ENCODE results near the gene NACA.

NACA gene

GRCh38 chr12:56688129-56688845 lies 36.8 kb downstream of the NACA start, which contains the start of gene PTGES3:
Gene PTGES3 (minus strand): TSS chr12:56688284. CDS start chr12:56687999, 285 bp downstream.
- H3K4me3 ChIP-seq (ENCODE audit: low read depth, low read length) = peak within 1 kb of the TSS; percentile 98
- DNase-seq (ENCODE audit: low read depth) = peak; percentile 99
- TF ChIP-seq MAX (IDR thresholded peaks at IDR 0.05; ENCODE audit: low read depth, low read length) (peak; percentile 89), CTCF (IDR thresholded peaks at IDR 0.05; ENCODE audit: low read depth, low read length) (no peak), MYC (IDR thresholded peaks at IDR 0.05; ENCODE audit: low read depth, low read length) (peak; percentile 99), POLR2A (IDR thresholded peaks at IDR 0.05; ENCODE audit: extremely low read depth, insufficient read length) (peak; percentile 89)

- TF ChIP-seq MAX (IDR thresholded peaks at IDR 0.05; ENCODE audit: low read depth, low read length) (0 out of 2 replicates have a peak, but pooled peaks have one; percentile 10), CTCF (IDR thresholded peaks at IDR 0.05; ENCODE audit: low read depth, low read length) (no peak), MYC (IDR thresholded peaks at IDR 0.05; ENCODE audit: low read depth, low read length) (0 out of 2 replicates have a peak, but pooled peaks have one; percentile 20), POLR2A (IDR thresholded peaks at IDR 0.05; ENCODE audit: extremely low read depth, insufficient read length) (peak; percentile 42)
- H3K4me3 ChIP-seq (ENCODE audit: low read depth, low read length) = peak overlapping the region; percentile 98
- DNase-seq (ENCODE audit: low read depth) = peak; percentile 72
Observed at GRCh38 chr12:56687223-56688128, 37.6 kb downstream of the NACA start.

GRCh38 chr12:56684745-56685359 lies 40.2 kb downstream of the NACA start:
- peak; percentile 34 for DNase-seq (ENCODE audit: low read depth)
- H3K4me3 ChIP-seq (ENCODE audit: low read depth, low read length) = peak overlapping the region; percentile 98
- TF ChIP-seq CTCF (IDR thresholded peaks at IDR 0.05; ENCODE audit: low read depth, low read length) (no peak), MYC (IDR thresholded peaks at IDR 0.05; ENCODE audit: low read depth, low read length) (no peak), MAX (IDR thresholded peaks at IDR 0.05; ENCODE audit: low read depth, low read length) (no peak), POLR2A (IDR thresholded peaks at IDR 0.05; ENCODE audit: extremely low read depth, insufficient read length) (no peak)

- TF ChIP-seq CTCF (IDR thresholded peaks at IDR 0.05; ENCODE audit: low read depth, low read length) (no peak), POLR2A (IDR thresholded peaks at IDR 0.05; ENCODE audit: extremely low read depth, insufficient read length) (no peak), MAX (IDR thresholded peaks at IDR 0.05; ENCODE audit: low read depth, low read length) (no peak), MYC (IDR thresholded peaks at IDR 0.05; ENCODE audit: low read depth, low read length) (no peak)
- DNase-seq (ENCODE audit: low read depth) = no peak
- peak overlapping the region; percentile 35 for H3K4me3 ChIP-seq (ENCODE audit: low read depth, low read length)
Observed at GRCh38 chr12:56682323-56682722, 42.8 kb downstream of the NACA start.

GRCh38 chr12:56679883-56680575 lies 45.1 kb downstream of the NACA start:
- H3K4me3 ChIP-seq (ENCODE audit: low read depth, low read length) = no peak overlapping the region
- TF ChIP-seq CTCF (IDR thresholded peaks at IDR 0.05; ENCODE audit: low read depth, low read length) (no peak), MAX (IDR thresholded peaks at IDR 0.05; ENCODE audit: low read depth, low read length) (no peak), MYC (IDR thresholded peaks at IDR 0.05; ENCODE audit: low read depth, low read length) (no peak), POLR2A (IDR thresholded peaks at IDR 0.05; ENCODE audit: extremely low read depth, insufficient read length) (no peak)
- DNase-seq (ENCODE audit: low read depth) = no peak

Data from NB4 (cell line).